ENCODE results near the gene KCNT1. TPM values are rescaled to one million over a fixed set of nuclear protein-coding genes. Genes with fewer than 3 reads are reported as not detected.
A peak's percentile ranks its signal among the peaks of the same experiment; 100 is the strongest.

Gene KCNT1
- total RNA-seq: 10 to 100 TPM in 2 of 7 donors, 1 to 10 TPM in 4, under 1 TPM in 1; 0.83 to 12.0 (median 6.4) TPM
- polyA plus RNA-seq: 1 to 10 TPM; 1.9 to 2.0 TPM
- long read RNA-seq, donor 1, partial matches to known transcripts: 2 of 4 reads
- long read RNA-seq, donor 1, other reads (novel, unspliced or antisense): 2 of 4 reads
- long read RNA-seq, donor 2: 0 reads
- long read RNA-seq, donor 3, partial matches to known transcripts: 1 of 5 reads
- long read RNA-seq, donor 3, other reads (novel, unspliced or antisense): 4 of 5 reads

DNA sequence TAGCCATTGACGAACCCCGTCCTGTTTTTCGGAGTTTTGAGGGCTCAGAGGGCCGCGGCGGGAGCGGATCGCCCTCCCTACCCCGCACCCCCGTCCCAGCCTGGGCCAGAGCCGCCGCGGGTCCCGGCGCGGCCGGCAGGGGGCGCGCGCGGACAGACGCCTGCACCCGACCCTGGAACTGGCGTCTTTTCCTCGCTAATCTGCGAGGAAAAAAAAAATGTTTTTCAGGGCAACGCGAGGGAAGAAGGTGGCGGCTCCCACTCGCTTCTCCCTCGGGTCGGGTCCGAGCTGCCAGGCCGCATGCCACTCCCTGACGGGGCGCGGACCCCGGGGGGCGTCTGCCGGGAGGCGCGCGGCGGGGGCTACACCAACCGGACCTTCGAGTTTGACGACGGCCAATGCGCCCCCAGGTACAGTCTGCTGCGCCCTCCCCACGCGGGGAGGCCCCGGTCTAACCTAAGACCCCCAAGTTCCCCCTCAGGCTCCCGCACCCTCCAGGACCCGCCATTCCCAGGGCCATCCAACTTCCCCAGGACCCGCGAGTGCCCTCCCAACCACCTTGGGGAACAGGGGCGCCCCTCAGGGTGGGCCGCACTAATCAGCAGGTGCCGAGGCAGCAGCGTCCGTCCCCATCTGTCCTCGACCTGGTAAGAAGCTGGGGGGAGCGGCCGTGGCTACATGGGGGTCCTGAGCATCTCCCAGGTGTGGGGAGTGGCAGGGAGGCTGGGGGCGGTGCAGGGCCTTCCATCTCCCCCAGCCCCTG is at the start of gene KCNT1:
KCNT1 (plus strand) TSS at position 227 of the 763 bp plus-strand sequence; CDS start at position 301, 74 bp downstream.
- peaks cover 14% of the 10 kb centered on the region for H3K4me1 ChIP-seq (ENCODE audit: insufficient read depth)
- H3K27ac ChIP-seq: peak within 1 kb of the TSS; percentile 9 to 47
- no peak for TF ChIP-seq EP300 (IDR thresholded peaks at IDR 0.05)
- TF ChIP-seq, protein P1, sequence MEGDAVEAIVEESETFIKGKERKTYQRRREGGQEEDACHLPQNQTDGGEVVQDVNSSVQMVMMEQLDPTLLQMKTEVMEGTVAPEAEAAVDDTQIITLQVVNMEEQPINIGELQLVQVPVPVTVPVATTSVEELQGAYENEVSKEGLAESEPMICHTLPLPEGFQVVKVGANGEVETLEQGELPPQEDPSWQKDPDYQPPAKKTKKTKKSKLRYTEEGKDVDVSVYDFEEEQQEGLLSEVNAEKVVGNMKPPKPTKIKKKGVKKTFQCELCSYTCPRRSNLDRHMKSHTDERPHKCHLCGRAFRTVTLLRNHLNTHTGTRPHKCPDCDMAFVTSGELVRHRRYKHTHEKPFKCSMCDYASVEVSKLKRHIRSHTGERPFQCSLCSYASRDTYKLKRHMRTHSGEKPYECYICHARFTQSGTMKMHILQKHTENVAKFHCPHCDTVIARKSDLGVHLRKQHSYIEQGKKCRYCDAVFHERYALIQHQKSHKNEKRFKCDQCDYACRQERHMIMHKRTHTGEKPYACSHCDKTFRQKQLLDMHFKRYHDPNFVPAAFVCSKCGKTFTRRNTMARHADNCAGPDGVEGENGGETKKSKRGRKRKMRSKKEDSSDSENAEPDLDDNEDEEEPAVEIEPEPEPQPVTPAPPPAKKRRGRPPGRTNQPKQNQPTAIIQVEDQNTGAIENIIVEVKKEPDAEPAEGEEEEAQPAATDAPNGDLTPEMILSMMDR (IDR thresholded peaks at IDR 0.05): peak; percentile 80 to 98 (median 82)
- H3K27me3 ChIP-seq: no peaks in the 10 kb centered on the region
- H3K9me3 ChIP-seq: no peaks in the 10 kb centered on the region
- H3K36me3 ChIP-seq: no peaks in the 10 kb centered on the region
- peak within 1 kb of the TSS; percentile 25 for H3K4me3 ChIP-seq
- peak; percentile 63 to 88 (median 75) for DNase-seq
- intact Hi-C loops (cut with DNase I): loop anchor here in 3 of 4 donors (5.0 to 10.0 kb wide), 5 partner anchors 95 to 423 kb away; partner anchors contain the start of gene UBAC1 (in 1 of the 3)
- 4 to 15% (median 6%) methylated on average over 30 to 66 of the region's 66 CpGs for WGBS, 3 donors

DNA sequence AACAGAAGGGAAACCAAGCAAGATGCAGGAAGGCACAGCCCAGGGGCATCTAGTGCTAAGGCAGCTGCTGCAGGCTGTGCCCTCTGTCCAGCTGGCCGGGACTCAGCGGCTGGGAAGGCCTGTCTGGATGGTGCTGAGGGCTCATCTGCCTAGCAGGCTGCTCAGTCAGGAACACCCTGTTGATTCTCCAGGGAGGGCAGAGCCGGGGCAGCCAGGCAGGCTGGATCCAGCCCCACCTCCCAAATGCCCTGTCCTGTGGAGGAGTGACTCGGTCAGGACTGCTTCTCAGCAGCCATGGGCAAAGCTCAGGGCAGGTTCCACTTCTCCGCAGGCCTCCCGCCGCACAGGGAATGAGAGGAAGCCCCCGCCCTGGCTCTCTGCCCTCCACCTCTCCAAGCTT is 46.7 kb upstream of the KCNT1 start:
- Histone ChIP-seq H3K4me1 (ENCODE audit: insufficient read depth) (no peaks in the 10 kb centered on the region), H3K27ac (no peak overlapping the region), H3K36me3 (no peaks in the 10 kb centered on the region), H3K4me3 (no peak overlapping the region), H3K9me3 (no peaks in the 10 kb centered on the region), H3K27me3 (no peaks in the 10 kb centered on the region)
- 70 to 85% (median 75%) methylated on average over 8 of the region's 8 CpGs for WGBS, 3 donors
- intact Hi-C loops (cut with DNase I): no loop called here
- DNase-seq: no peak
- TF ChIP-seq, protein P1 (IDR thresholded peaks at IDR 0.05): no peak
- TF ChIP-seq EP300 (IDR thresholded peaks at IDR 0.05): no peak
- no peak for TF ChIP-seq POLR2A (IDR thresholded peaks at IDR 0.05)

DNA sequence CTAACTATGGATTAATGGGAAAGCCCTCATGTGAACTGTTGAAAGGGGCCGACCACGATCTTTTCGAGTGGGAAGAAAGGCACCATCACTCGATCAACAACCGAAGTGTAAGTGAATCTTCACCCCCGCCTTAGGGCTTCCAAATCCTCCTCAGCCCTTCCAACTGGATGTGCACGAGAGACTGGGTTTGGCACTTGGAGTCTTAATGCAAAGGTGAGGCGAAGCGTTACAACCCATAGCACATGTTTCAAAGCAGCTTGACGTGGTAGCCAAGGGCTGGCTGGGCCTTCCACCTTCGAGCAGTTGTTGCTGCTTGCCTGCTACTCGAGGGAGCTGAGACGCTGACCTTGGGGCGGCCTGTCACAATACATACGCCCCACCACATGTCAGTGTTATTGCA is 44.6 kb upstream of the KCNT1 start:
- Histone ChIP-seq H3K27ac (no peak overlapping the region), H3K27me3 (no peaks in the 10 kb centered on the region), H3K4me3 (no peak overlapping the region), H3K36me3 (no peaks in the 10 kb centered on the region), H3K4me1 (ENCODE audit: insufficient read depth) (no peaks in the 10 kb centered on the region), H3K9me3 (no peaks in the 10 kb centered on the region)
- intact Hi-C loops (cut with DNase I): no loop called here
- DNase-seq: no peak
- TF ChIP-seq, protein P1 (IDR thresholded peaks at IDR 0.05): no peak
- TF ChIP-seq POLR2A (IDR thresholded peaks at IDR 0.05) (no peak), EP300 (IDR thresholded peaks at IDR 0.05) (no peak)
- WGBS, 3 donors: 85 to 93% (median 87%) methylated on average over 15 of the region's 15 CpGs

DNA sequence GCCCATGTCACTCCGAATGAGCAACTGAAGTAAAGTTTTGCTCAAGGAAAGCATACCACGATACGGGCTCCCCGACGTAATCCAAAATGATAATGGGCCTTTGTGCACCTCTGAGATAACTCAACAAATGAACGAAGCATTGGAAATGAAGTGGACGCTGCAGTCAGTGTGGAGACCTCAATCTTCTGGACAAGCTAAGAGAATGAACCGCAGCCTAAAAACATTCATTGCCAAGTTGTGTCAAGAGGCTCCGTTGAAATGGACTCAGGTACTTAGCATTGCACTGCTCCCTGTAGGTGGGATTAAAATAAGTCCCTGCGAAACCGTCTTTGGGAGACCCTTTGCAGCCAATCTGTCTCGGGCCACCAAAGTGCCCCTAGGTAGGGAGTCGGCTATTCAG is 42.7 kb upstream of the KCNT1 start:
- intact Hi-C loops (cut with DNase I): no loop called here

More for the DNA sequence above, 42.7 kb upstream of the KCNT1 start:
- no peaks in the 10 kb centered on the region for H3K9me3 ChIP-seq
- H3K27me3 ChIP-seq: no peaks in the 10 kb centered on the region
- no peak overlapping the region for H3K27ac ChIP-seq
- no peak overlapping the region for H3K4me3 ChIP-seq
- TF ChIP-seq POLR2A (IDR thresholded peaks at IDR 0.05) (no peak), EP300 (IDR thresholded peaks at IDR 0.05) (no peak)
- TF ChIP-seq, protein P1 (IDR thresholded peaks at IDR 0.05): no peak
- H3K36me3 ChIP-seq: no peaks in the 10 kb centered on the region
- DNase-seq: no peak
- WGBS, 3 donors: 81 to 96% (median 91%) methylated on average over 13 of the region's 13 CpGs
- H3K4me1 ChIP-seq (ENCODE audit: insufficient read depth): peaks cover 6% of the 10 kb centered on the region
